ENCODE data around the gene BCL6.

BCL6 gene

GRCh38 chr3:187677604-187678003 is 67.7 kb downstream of the BCL6 start:
- DNase-seq (ENCODE audit: low read depth in 3 of 3), result no peak

GRCh38 chr3:187673012-187673411 is 72.3 kb downstream of the BCL6 start:
- DNase-seq (ENCODE audit: low read depth in 3 of 3), result no peak

All from stimulated activated CD4-positive, alpha-beta T cell treated with anti-CD3 and anti-CD28 coated beads, TNF-alpha, amount 100 ng/mL, for 24 hours (primary cell).